ENCODE data around the gene PKP4.
"Not testable (repeated sequence)": the region's sequence is repeated elsewhere in the genome, so short reads cannot be mapped to it uniquely, and the experiment has no call there.

DNA sequence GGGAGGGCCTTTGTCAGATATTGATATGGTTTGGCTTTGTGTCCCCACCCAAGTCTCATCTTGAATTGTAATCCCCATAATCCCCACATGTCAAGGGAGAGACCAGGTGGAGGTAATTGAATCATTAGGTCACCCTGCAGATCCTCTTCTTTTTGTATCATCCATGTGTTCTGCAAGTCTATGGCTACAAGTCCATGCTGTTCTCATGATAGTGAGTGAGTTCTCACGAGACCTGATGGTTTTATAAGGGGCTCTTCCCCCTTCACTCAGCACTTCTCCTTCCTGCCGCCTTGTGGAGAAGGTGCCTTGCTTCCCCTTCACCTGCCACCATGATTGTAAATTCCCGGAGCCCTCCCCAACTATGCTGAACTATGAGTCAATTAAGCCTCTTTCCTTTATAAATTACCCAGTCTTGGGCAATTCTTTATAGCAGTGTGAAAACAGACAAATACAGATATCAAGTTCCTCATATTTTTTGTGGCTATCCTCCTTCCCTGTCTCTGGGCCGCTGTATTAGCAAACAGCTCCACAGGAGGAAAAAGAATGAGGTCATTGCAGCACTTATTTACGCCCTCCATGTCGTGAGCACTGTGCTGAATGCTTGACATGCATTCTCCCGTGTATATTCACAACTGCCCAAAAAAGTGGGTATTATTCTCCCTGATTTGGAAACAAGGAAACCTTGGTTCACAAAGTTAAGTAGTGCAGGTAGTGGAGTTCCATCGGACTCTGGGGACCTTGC lies 248.1 kb downstream of the PKP4 start:
- not testable (repeated sequence) for TF ChIP-seq CTCF (IDR thresholded peaks at IDR 0.05; ENCODE audit: low read depth, low read length); POLR2A (IDR thresholded peaks at IDR 0.05; ENCODE audit: extremely low read depth, insufficient read length); MYC (IDR thresholded peaks at IDR 0.05; ENCODE audit: low read depth, low read length)
